ENCODE results near the gene PRKCH. TPM values are rescaled to one million over a fixed set of nuclear protein-coding genes. Genes with fewer than 3 reads are reported as not detected.

PRKCH gene
- total RNA-seq, 2 donors from 2014 or later = 18.2 to 82.4 TPM

GRCh38 chr14:61398221-61398620 is 76.8 kb downstream of the PRKCH start:
- DNase-seq = no peak
- intact Hi-C loops (cut with DNase I) = no loop called here
- no peak overlapping the region for H3K4me3 ChIP-seq
- peaks cover 3% of the 10 kb centered on the region for H3K4me1 ChIP-seq
- H3K27me3 ChIP-seq = no peaks in the 10 kb centered on the region
- TF ChIP-seq CTCF (IDR thresholded peaks at IDR 0.05) = no peak
- TF ChIP-seq POLR2A (IDR thresholded peaks at IDR 0.05) = no peak
- H3K27ac ChIP-seq = no peak overlapping the region
- 82 to 91% methylated on average over 2 of the region's 2 CpGs for WGBS, 2 donors
- no peak for ATAC-seq
- H3K9me3 ChIP-seq = no peaks in the 10 kb centered on the region
- H3K36me3 ChIP-seq (replicated peaks in 1 of 2; ENCODE audit: insufficient read depth in 1 of 2, low read depth in 2 of 2) = no peaks in the 10 kb centered on the region

GRCh38 chr14:61399365-61399764 is 78.0 kb downstream of the PRKCH start:
- Histone ChIP-seq H3K36me3 (replicated peaks in 1 of 2; ENCODE audit: insufficient read depth in 1 of 2, low read depth in 2 of 2) (no peaks in the 10 kb centered on the region), H3K27me3 (no peaks in the 10 kb centered on the region), H3K9me3 (no peaks in the 10 kb centered on the region), H3K4me1 (peaks cover 3% of the 10 kb centered on the region), H3K4me3 (no peak overlapping the region), H3K27ac (no peak overlapping the region)
- intact Hi-C loops (cut with DNase I) = no loop called here
- DNase-seq (no peak), ATAC-seq (no peak)
- WGBS, 2 donors = 64 to 75% methylated on average over 2 of the region's 2 CpGs
- TF ChIP-seq CTCF (IDR thresholded peaks at IDR 0.05) (no peak), POLR2A (IDR thresholded peaks at IDR 0.05) (no peak)

DNA sequence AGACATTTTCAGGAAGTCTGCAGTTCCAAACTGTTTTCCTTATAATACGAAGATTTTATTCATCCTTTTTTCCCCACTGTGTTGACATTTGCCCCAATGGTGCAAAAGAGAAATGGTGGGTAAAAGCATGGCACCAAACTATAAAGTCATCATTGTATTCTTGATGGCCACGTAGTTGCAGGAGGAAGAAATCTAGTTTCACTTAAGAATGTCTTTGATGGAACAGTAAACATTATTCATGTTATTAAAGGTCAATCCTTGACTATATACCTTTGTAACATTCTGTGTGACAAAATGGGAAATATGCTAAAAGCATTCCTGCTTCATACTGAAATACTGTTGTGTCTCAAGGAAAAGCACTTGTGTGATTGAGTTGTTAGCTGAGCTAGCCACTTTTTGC is 80.1 kb downstream of the PRKCH start:
- Histone ChIP-seq H3K4me1 (peaks cover 3% of the 10 kb centered on the region), H3K27me3 (no peaks in the 10 kb centered on the region), H3K9me3 (no peaks in the 10 kb centered on the region), H3K4me3 (no peak overlapping the region), H3K36me3 (replicated peaks in 1 of 2; ENCODE audit: insufficient read depth in 1 of 2, low read depth in 2 of 2) (no peaks in the 10 kb centered on the region), H3K27ac (no peak overlapping the region)
- ATAC-seq (no peak), DNase-seq (no peak)
- intact Hi-C loops (cut with DNase I) = no loop called here
- 78 to 84% methylated on average over 2 of the region's 2 CpGs for WGBS, 2 donors
- no peak for TF ChIP-seq CTCF (IDR thresholded peaks at IDR 0.05)
- no peak for TF ChIP-seq POLR2A (IDR thresholded peaks at IDR 0.05)

GRCh38 chr14:61403411-61403810 is 82.0 kb downstream of the PRKCH start:
- Histone ChIP-seq H3K4me1 (no peaks in the 10 kb centered on the region), H3K9me3 (no peaks in the 10 kb centered on the region), H3K36me3 (replicated peaks in 1 of 2; ENCODE audit: insufficient read depth in 1 of 2, low read depth in 2 of 2) (no peaks in the 10 kb centered on the region), H3K27me3 (no peaks in the 10 kb centered on the region), H3K4me3 (no peak overlapping the region), H3K27ac (no peak overlapping the region)
- ATAC-seq = no peak
- TF ChIP-seq CTCF (IDR thresholded peaks at IDR 0.05) (no peak), POLR2A (IDR thresholded peaks at IDR 0.05) (no peak)
- DNase-seq = no peak
- intact Hi-C loops (cut with DNase I) = no loop called here
- 75 to 76% methylated on average over 2 of the region's 2 CpGs for WGBS, 2 donors

GRCh38 chr14:61404637-61405036 is 83.3 kb downstream of the PRKCH start:
- no peak for DNase-seq
- WGBS, 2 donors = 90 to 96% methylated on average over 1 of the region's 1 CpG
- intact Hi-C loops (cut with DNase I) = no loop called here
- Histone ChIP-seq H3K4me1 (no peaks in the 10 kb centered on the region), H3K27ac (no peak overlapping the region), H3K9me3 (no peaks in the 10 kb centered on the region), H3K4me3 (no peak overlapping the region), H3K36me3 (replicated peaks in 1 of 2; ENCODE audit: insufficient read depth in 1 of 2, low read depth in 2 of 2) (no peaks in the 10 kb centered on the region), H3K27me3 (no peaks in the 10 kb centered on the region)
- TF ChIP-seq CTCF (IDR thresholded peaks at IDR 0.05) = no peak
- no peak for TF ChIP-seq POLR2A (IDR thresholded peaks at IDR 0.05)
- no peak for ATAC-seq

Measured in body of pancreas (tissue), 4 donors.